Activated CD8-positive, alpha-beta T cell treated with anti-CD3 and anti-CD28 coated beads for 36 hours (primary cell): ENCODE data around the gene APLNR. TPM values are rescaled to one million over a fixed set of nuclear protein-coding genes. Genes with fewer than 3 reads are reported as not detected.

ENCODE experiments used
- total RNA-seq, 2 experiments: library from RNA; stranded (reverse); gene quantifications; one replicate each; pipeline ENCODE4 v1.2.3, GENCODE V29; 2021

Gene APLNR
- total RNA-seq, 2 experiments from 2014 or later: not detected

Other genes starting within 250 kb of the APLNR start
- gene OR5AK2, start 248.3 kb downstream of the APLNR start, total RNA-seq: not detected
- not detected for gene LRRC55, start 55.3 kb downstream of the APLNR start, total RNA-seq
- 10 to 100 TPM; 18.4 to 23.2 TPM for gene TNKS1BP1, start 87.7 kb upstream of the APLNR start, total RNA-seq
- gene SSRP1, start 98.6 kb upstream of the APLNR start, total RNA-seq: 100 to 1,000 TPM; 284 to 290 TPM
- gene P2RX3, start 101.1 kb upstream of the APLNR start, total RNA-seq: not detected
- not detected for gene PRG3, start 143.9 kb upstream of the APLNR start, total RNA-seq
- gene PRG2, start 153.4 kb upstream of the APLNR start, total RNA-seq: 1 to 10 TPM in 1 of 2 experiments, under 1 TPM in 1; 0.43 to 2.3 TPM
- gene SLC43A3, start 189.9 kb upstream of the APLNR start, total RNA-seq: 100 to 1,000 TPM; 294 to 300 TPM
- gene RTN4RL2, start 223.3 kb upstream of the APLNR start, total RNA-seq: under 1 TPM; 0.23 to 0.27 TPM